T-helper 1 cell treated with Interleukin-12 subunit alpha and Interleukin-12 subunit beta and Interleukin-4 antibody, amounts not matched to agents 30 μg/mL and 1 μg/mL, for 36 hours (primary cell): ENCODE results near the gene FBXW5.

ENCODE experiments used
- H3K27ac Mint-ChIP-seq: one replicate; pipeline ENCODE4 v1.8.0; 2021; ENCODE audit warnings: mild to moderate bottlenecking, mixed read lengths
- H3K27me3 Mint-ChIP-seq: one replicate; pipeline ENCODE4 v1.8.0; 2021; ENCODE audit warnings: low read depth, mixed read lengths
- H3K36me3 Mint-ChIP-seq: one replicate; pipeline ENCODE4 v1.8.0; 2021; ENCODE audit warnings: low read depth, mixed read lengths
- H3K4me1 Mint-ChIP-seq: one replicate; pipeline ENCODE4 v1.8.0; 2021; ENCODE audit warnings: low read depth, mixed read lengths
- H3K4me3 Mint-ChIP-seq: one replicate; pipeline ENCODE4 v1.8.0; 2021; ENCODE audit warnings: mild to moderate bottlenecking, moderate library complexity, mixed read lengths
- H3K9me3 Mint-ChIP-seq: one replicate; pipeline ENCODE4 v1.8.0; 2021; ENCODE audit warnings: mixed read lengths

The FBXW5 gene

DNA sequence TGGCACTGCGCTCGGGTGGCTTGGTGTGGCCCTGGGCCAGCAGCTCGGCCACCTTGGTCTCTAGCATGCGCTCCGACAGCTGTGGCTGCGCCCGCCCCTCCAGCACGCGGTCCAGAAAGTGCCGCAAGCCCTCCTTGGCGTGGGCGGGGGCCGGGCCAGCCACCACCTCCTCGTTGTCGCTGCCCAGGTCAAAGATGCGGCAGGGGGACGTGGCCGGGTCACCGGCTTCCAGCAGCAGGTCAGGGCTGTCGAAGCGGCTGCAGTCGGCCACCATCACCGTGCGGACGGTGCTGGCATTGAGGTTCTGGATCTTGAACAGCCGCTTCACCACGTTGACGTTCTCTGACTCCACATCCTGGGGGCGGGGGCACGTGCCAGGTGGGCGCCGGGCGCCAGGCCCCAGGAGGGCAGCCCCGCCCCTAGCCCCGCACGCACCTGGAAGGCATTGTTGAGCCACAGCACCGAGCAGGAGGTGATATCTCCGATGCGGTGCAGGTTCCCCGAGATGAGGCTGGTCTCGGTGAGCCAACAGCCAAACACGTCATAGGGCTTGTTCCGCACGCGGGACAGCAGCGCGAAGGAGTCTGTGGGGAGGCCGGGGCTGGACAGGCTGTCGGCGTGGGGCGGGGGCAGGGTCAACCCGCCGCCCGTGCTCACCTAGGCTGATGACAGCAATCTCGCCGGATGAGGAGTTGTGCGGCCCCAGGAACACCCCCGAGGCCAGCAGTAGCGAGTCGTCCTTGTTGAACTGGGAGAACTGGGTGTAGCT, 2.2 kb downstream of the FBXW5 start:
- H3K4me3 Mint-ChIP-seq = peak overlapping the region; percentile 61
- H3K27ac Mint-ChIP-seq = peak overlapping the region; percentile 20
- H3K4me1 Mint-ChIP-seq = peaks cover 3% of the 10 kb centered on the region
- H3K9me3 Mint-ChIP-seq = no peaks in the 10 kb centered on the region
- H3K36me3 Mint-ChIP-seq = peaks cover 15% of the 10 kb centered on the region
- no peaks in the 10 kb centered on the region for H3K27me3 Mint-ChIP-seq

DNA sequence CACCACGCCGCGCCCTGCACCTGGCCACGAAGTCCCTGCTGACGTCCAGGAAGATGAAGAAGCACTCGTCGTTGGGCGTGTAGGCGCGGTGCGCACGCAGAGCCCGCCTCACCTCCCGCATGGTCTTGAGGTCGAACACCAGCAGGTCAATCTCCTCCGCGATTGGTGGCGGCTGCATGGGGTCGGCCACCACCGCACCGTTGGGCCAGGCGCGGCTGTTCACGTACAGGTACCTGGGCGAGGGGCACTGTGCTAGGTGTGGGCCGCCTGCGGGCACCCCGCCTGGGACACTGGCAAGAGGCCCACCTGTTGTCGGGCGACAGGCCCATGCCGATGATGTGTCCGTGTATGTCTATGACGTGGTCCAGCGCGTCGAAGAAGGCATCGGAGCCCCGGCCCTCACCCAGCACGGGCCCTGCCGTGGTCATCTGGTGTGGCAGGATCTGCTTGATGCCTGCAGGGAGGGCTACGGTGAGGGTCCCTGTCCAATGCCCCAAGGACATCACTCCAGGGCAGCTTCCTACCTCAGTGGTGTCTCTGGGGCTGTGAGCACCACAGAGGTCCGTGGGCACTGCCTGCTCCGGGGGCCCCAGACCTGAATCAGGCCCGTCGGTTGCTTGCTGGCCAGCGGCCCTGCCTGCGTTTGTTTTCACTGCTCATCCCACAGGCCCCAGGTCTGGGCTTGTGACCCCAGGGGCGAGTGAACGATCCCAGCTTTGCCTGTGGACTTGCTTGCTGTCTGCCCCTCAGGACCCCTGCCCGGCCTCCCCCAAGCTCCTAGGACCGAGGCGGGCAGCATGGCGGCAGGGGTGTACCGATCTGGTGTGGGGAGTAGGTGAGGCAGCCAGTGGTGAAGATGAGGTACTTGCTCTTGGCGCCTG, 3.1 kb downstream of the FBXW5 start:
- Mint-ChIP-seq H3K9me3 (no peaks in the 10 kb centered on the region), H3K27ac (peak overlapping the region; percentile 20), H3K36me3 (peaks cover 16% of the 10 kb centered on the region)

DNA sequence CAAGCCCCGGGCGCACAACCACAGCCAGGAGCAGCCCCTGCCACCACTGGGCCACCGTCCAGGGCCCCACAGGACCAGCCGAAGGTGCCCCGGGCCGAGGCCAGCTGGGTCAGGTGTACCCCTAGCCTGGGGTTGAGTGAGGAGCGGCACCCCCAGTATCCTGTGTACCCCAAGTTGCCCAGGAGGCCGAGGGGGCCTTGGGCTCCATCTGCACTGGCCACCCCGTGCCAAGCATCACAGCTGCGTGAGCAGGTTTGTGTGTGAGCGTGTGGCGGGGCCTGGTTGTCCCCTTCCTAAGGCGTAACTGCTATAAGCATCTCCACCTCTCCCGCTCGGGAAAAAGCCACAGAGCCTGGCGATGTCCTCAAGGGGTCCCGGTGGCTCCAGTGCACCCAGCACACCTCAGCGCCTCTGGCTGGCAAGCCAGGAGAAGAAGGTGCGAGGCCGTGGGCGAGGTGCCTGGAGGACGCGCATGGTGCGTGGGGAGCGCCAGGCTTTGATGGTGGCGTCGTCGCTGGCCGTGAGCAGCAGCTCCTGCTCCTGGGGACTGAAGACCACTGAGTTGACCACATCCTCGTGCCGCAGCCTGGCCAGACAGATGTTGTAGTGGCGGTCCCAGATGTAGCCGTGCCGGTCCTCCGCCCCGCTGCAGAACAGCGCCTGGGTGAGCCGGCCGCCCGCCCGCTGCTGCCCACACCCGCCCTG, 3.9 kb downstream of the FBXW5 start:
- Mint-ChIP-seq H3K4me3 (no peak overlapping the region), H3K27ac (no peak overlapping the region), H3K9me3 (no peaks in the 10 kb centered on the region), H3K4me1 (peaks cover 3% of the 10 kb centered on the region), H3K36me3 (peaks cover 17% of the 10 kb centered on the region), H3K27me3 (no peaks in the 10 kb centered on the region)

More for the DNA sequence above, 3.1 kb downstream of the FBXW5 start:
- Mint-ChIP-seq H3K27me3 (no peaks in the 10 kb centered on the region), H3K4me3 (no peak overlapping the region), H3K4me1 (peaks cover 3% of the 10 kb centered on the region)

DNA sequence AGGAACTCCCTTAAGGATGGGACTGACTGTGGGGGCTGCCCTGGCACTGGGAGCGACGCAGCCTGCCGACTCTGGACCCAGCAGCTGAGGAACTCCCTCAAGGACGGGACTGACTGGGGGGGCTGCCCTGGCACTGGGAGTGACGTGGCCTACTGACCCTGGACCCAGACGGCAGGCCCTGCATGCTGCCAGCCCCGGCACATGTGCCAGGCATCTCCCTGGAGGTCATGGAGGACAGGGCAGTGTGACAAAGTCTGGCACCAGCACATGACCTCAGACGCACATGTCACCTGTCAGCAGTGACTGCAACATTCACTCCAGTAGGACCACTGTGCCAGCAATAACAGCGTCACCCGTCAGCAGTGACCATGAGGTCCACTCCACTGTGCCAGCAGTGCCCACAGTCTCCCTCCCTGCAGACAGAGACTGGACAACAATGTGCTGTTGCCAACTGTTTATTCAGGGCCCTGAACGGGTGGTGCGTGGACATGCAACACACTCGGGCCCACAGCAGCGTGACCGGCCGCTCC, 4.5 kb downstream of the FBXW5 start:
- Mint-ChIP-seq H3K4me3 (no peak overlapping the region), H3K27ac (no peak overlapping the region), H3K9me3 (no peaks in the 10 kb centered on the region), H3K4me1 (peaks cover 3% of the 10 kb centered on the region), H3K36me3 (peaks cover 19% of the 10 kb centered on the region), H3K27me3 (no peaks in the 10 kb centered on the region)

DNA sequence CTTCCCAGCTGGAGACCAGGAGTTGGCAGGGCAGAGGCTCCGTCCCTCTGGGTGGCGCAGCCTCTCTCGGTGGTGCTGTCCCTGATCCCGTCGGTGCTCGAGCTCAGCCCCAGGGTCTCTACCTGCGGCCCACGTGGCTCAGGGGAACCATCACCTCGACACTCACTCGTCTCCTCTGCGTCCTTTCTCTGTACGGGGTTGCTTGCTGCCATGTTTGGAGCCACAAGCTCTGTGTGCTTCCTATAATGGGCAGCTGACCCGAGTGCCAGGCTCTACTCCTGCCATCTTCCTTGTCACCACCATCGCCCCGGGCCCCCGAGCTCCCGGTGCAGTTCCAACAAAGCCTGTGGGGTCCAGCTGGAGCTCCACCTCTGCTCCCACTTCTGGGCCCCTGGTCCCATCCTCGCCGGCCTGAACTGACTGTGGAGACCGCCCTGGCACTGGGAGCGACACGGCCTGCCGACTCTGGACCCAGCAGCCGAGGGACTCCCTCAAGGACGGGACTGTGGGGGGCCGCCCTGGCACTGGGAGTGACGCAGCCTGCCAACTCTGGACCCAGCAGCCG, 5.0 kb downstream of the FBXW5 start:
- peaks cover 21% of the 10 kb centered on the region for H3K36me3 Mint-ChIP-seq
- peaks cover 1% of the 10 kb centered on the region for H3K4me1 Mint-ChIP-seq
- H3K4me3 Mint-ChIP-seq = no peak overlapping the region
- no peak overlapping the region for H3K27ac Mint-ChIP-seq
- H3K9me3 Mint-ChIP-seq = no peaks in the 10 kb centered on the region
- no peaks in the 10 kb centered on the region for H3K27me3 Mint-ChIP-seq

DNA sequence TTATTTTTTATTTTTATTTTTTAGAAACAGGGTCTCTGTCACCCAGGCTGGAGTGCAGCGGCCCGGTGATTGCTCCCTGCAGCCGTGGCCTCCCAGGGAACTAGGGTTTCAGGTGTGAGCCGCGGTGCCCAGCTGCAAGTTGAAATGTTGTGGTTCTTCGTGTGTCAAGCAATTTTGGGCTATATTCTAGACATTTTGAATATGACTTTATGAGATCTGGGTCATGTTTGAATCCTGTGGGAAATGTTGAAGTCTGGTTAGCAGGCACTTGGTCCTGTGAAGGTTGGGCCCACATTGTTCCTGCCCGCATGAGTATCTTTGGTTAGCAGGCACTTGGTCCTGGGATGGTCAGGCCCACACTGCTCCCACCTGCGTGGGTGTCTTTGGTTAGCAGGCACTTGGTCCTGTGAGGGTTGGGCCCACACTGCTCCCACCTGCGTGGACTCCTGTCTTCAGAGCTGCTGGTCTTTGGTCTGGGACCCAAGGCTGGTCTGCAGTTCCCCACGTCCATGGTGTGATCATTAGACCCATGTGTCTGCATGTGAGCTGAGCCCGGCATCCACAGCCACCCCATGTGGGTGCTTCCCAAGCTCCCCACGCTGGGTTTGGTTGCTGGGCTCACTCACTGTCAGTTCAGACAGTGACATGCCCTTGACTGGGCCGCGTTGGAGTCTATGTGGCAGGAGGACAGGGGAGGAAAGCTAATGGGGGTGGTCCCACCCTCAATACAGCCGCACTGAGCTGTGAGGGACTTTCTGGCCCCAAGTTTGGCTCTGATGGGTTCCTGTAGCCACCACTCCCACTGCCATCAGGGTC, 7.1 kb downstream of the FBXW5 start:
- H3K27me3 Mint-ChIP-seq = no peaks in the 10 kb centered on the region
- no peaks in the 10 kb centered on the region for H3K9me3 Mint-ChIP-seq
- no peak overlapping the region for H3K4me3 Mint-ChIP-seq
- peaks cover 12% of the 10 kb centered on the region for H3K4me1 Mint-ChIP-seq
- H3K27ac Mint-ChIP-seq = no peak overlapping the region
- H3K36me3 Mint-ChIP-seq = peaks cover 34% of the 10 kb centered on the region

DNA sequence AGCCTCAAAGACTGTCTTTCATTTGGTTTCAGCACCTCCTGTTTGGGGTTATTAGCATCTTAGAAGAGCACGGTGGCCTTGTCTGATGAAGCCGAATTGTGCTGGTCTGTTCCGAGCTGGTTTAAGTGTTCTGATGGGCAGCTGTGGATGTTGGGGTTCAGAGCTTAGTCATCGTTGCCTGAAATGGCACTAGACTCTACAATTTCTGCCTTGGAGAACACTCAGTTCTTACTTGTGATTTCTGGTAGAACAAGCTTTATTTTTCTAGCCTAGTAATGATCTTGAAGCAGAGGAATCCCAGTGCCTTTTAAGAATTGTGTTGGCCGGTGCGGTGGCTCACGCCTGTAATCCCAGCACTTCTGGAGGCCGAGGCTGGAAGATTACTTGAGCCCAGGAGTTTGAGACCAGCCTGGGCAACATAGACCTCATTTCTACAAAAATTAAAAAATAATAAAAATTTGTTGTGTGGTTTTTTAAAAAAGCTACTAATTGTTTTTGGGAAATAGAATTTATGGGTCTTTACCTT, 7.8 kb downstream of the FBXW5 start:
- Mint-ChIP-seq H3K27ac (no peak overlapping the region), H3K4me3 (no peak overlapping the region), H3K4me1 (peaks cover 16% of the 10 kb centered on the region), H3K27me3 (no peaks in the 10 kb centered on the region), H3K36me3 (peaks cover 35% of the 10 kb centered on the region), H3K9me3 (no peaks in the 10 kb centered on the region)

DNA sequence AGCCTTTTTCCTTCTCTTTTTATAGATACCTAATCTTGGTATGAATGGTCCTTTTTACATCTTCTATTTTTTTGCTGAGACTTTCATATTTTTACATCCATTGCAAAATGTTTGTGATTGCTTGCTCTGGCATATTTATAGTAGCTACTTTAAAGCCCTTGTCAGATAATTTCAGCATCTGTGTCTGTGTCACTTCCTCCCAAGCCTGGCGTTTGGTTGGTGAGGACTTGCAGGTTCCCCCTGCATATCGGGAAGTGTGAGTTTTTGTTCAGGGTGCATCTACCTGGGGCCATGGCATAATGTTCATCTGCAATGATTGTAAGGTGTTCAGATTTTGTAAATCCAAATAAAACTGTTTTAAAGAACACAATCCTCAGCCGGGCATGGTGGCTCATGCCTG, 8.9 kb downstream of the FBXW5 start:
- Mint-ChIP-seq H3K27ac (no peak overlapping the region), H3K9me3 (no peaks in the 10 kb centered on the region), H3K4me1 (peaks cover 16% of the 10 kb centered on the region), H3K27me3 (no peaks in the 10 kb centered on the region), H3K36me3 (peaks cover 33% of the 10 kb centered on the region), H3K4me3 (no peak overlapping the region)

DNA sequence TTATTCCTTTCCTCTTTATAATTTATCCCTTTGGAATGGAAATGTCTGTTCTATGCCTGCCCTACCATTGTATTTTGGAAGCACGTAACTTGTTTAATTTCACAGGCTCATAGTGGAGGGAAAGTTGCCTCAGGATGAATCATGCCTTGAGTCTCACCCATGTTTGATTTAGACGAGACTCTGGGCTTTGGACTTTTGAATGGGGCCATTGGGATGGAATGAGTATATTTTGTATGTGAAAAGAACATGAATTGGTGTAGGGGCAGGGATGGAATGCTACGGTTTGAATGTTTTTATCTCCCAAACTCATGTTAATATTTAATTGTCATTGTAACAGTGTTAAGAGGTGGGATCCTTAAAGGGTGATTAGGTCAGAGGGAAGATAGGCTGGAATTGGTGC, 10.3 kb downstream of the FBXW5 start:
- Mint-ChIP-seq H3K27me3 (no peaks in the 10 kb centered on the region), H3K27ac (no peak overlapping the region), H3K4me1 (peaks cover 16% of the 10 kb centered on the region), H3K4me3 (no peak overlapping the region), H3K36me3 (peaks cover 38% of the 10 kb centered on the region), H3K9me3 (no peaks in the 10 kb centered on the region)

DNA sequence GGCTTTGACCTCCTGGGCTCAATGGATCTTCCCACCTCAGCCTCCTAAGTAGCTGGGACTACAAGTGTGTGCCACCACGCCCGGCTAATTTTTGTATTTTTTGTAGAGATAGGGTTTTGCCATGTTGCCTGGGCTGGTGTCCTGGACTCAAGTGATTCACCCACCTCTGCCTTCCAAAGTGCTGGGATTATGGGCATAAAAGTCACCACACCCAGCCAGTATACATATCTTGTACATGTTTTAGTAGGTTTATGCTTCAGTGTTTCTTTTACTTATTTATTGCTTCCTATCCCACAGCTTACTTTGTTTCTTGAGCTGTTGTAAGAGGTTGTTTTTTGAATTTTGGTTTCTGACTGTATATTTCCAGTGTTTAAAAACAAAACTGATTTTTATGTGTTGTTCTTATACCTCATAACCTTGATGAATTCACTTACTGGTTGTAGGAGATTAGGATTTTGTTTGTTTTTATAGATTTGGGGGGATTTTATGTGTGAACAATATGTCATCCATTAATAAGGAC, 12.9 kb downstream of the FBXW5 start:
- Mint-ChIP-seq H3K4me1 (peaks cover 19% of the 10 kb centered on the region), H3K27me3 (no peaks in the 10 kb centered on the region), H3K36me3 (peaks cover 47% of the 10 kb centered on the region), H3K27ac (peak overlapping the region; percentile 18), H3K9me3 (no peaks in the 10 kb centered on the region), H3K4me3 (no peak overlapping the region)

DNA sequence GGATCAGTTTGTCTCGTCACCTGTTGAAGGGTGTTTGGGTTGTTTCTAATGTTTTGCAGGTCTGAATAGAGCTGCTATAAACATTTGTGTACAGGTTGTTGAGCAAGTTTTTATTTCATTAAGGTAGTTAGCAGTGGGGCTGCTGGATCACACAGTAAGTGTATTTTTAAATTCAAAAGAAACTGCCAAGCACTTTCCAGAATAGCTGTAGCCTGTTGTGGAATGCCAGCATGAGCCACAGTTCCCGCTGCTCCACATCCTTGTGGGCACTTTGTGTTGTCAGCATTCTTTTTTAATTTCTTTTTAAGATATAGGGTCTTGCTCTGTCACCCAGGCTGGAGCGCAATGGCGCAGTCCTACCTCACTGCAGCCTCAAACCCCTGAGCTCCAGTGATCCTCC, 14.5 kb downstream of the FBXW5 start:
- no peak overlapping the region for H3K4me3 Mint-ChIP-seq
- peaks cover 19% of the 10 kb centered on the region for H3K4me1 Mint-ChIP-seq
- no peaks in the 10 kb centered on the region for H3K27me3 Mint-ChIP-seq
- H3K27ac Mint-ChIP-seq = no peak overlapping the region
- no peaks in the 10 kb centered on the region for H3K9me3 Mint-ChIP-seq
- peaks cover 46% of the 10 kb centered on the region for H3K36me3 Mint-ChIP-seq

DNA sequence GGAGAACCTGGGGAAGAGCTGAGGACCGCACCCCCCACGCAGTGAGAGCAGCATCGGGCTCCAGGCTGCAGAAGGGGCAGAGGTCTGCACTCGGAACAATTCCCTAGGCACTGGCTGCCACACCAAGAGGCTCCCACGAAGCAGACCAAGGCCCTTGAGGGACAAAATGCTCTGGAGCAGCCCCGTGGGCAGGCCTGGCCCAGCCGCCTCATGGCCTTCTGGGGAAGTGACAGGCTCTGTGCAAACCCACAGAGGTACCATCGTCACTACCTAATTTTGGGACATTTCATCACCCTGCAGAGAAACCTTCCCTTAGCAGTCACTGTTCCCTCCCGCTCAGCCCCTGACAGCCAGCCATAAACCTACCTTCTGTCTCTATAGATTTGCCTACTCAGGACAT, 15.9 kb downstream of the FBXW5 start:
- H3K4me3 Mint-ChIP-seq = no peak overlapping the region
- peak overlapping the region; percentile 3 for H3K27ac Mint-ChIP-seq
- H3K36me3 Mint-ChIP-seq = peaks cover 43% of the 10 kb centered on the region
- H3K4me1 Mint-ChIP-seq = peaks cover 12% of the 10 kb centered on the region
- H3K27me3 Mint-ChIP-seq = no peaks in the 10 kb centered on the region
- H3K9me3 Mint-ChIP-seq = no peaks in the 10 kb centered on the region
